Neural progenitor cell (in vitro differentiated cells): ENCODE measurements around the gene USP16. TPM values are rescaled to one million over a fixed set of nuclear protein-coding genes. Genes with fewer than 3 reads are reported as not detected.

ENCODE experiments used
- DNase-seq: peaks from one replicate; pipeline ENCODE4 v3.0.0-alpha.2; 2016; ENCODE audit warnings: low spot score
- H2AFZ ChIP-seq: fragments of 200-600 bp; sonication (generic); replicated peaks from 2 replicates; pipeline ENCODE4 v1.6.1; 2016; ENCODE audit warnings: antibody characterized with exemption
- H3F3A ChIP-seq: fragments of 200-600 bp; sonication (generic); 2 replicates; pipeline ENCODE4 v1.6.1; 2016; ENCODE audit warnings: antibody characterized with exemption, low read depth
- H3K27ac ChIP-seq: fragments of 200-600 bp; sonication (generic); 2 replicates; pipeline ENCODE4 v1.5.1; 2016; ENCODE audit warnings: mild to moderate bottlenecking
- H3K27me3 ChIP-seq: fragments of 200-600 bp; sonication (generic); 2 replicates; pipeline ENCODE4 v1.6.1; 2016; ENCODE audit warnings: mild to moderate bottlenecking, moderate library complexity
- H3K36me3 ChIP-seq: fragments of 200-600 bp; sonication (generic); 2 replicates; pipeline ENCODE4 v1.5.1; 2016
- H3K4me1 ChIP-seq: fragments of 200-600 bp; sonication (generic); 2 replicates; pipeline ENCODE4 v1.6.1; 2016; ENCODE audit warnings: mixed run types
- H3K4me2 ChIP-seq: fragments of 200-600 bp; sonication (generic); 2 replicates; pipeline ENCODE4 v1.6.1; 2016
- H3K4me3 ChIP-seq: fragments of 200-600 bp; sonication (generic); 2 replicates; pipeline ENCODE4 v1.5.1; 2016
- H3K79me2 ChIP-seq: fragments of 200-600 bp; sonication (generic); 2 replicates; pipeline ENCODE4 v1.6.1; 2016; ENCODE audit warnings: low read depth
- H3K9ac ChIP-seq: fragments of 200-600 bp; sonication (generic); 2 replicates; pipeline ENCODE4 v1.6.1; 2016
- H3K9me3 ChIP-seq: fragments of 200-600 bp; sonication (generic); 2 replicates; pipeline ENCODE4 v1.5.1; 2016; ENCODE audit warnings: low read depth
- H4K20me1 ChIP-seq: fragments of 200-600 bp; sonication (generic); 2 replicates; pipeline ENCODE4 v1.6.1; 2016; ENCODE audit warnings: low read depth
- H3K27ac Mint-ChIP-seq: 3 replicates; pipeline ENCODE4 v1.8.0; 2021; ENCODE audit warnings: mixed read lengths
- H3K27me3 Mint-ChIP-seq: 2 replicates; pipeline ENCODE4 v1.8.0; 2022; ENCODE audit warnings: low read depth, mild to moderate bottlenecking, inconsistent platforms, moderate library complexity, mixed read lengths; ENCODE audit not compliant: insufficient read depth
- H3K36me3 Mint-ChIP-seq: 3 replicates; pipeline ENCODE4 v1.8.0; 2021; ENCODE audit warnings: mixed read lengths
- H3K4me1 Mint-ChIP-seq: 3 replicates; pipeline ENCODE4 v1.8.0; 2021; ENCODE audit warnings: mixed read lengths
- H3K4me3 Mint-ChIP-seq: 3 replicates; pipeline ENCODE4 v1.8.0; 2021; ENCODE audit warnings: mild to moderate bottlenecking, moderate library complexity, mixed read lengths
- H3K9me3 Mint-ChIP-seq: 3 replicates; pipeline ENCODE4 v1.8.0; 2020; ENCODE audit warnings: mixed read lengths
- EZH2 ChIP-seq: fragments of 200-600 bp; sonication (generic); IDR thresholded peaks from 2 replicates; pipeline ENCODE4 v1.6.1; 2017; ENCODE audit warnings: antibody characterized with exemption, mild to moderate bottlenecking, moderate library complexity
- EZH2phosphoT487 ChIP-seq: fragments of 200-600 bp; sonication (generic); IDR thresholded peaks from 2 replicates; pipeline ENCODE4 v1.6.1; 2017; ENCODE audit warnings: antibody characterized with exemption
- total RNA-seq: library from RNA; depleted of rRNA; stranded (reverse); fragments of >200 nt; gene quantifications from 2 replicates; pipeline ENCODE4 v1.2.3, GENCODE V29; 2015; ENCODE audit warnings: low replicate concordance
- TF ChIP-seq, protein P1 (sequence below): fragments of 200-600 bp; sonication (generic); IDR thresholded peaks from 2 replicates; pipeline ENCODE4 v1.5.1; 2017; ENCODE audit warnings: antibody characterized with exemption, mild to moderate bottlenecking

The USP16 gene
- total RNA-seq, 1 donor from 2014 or later = 38.5 TPM

DNA sequence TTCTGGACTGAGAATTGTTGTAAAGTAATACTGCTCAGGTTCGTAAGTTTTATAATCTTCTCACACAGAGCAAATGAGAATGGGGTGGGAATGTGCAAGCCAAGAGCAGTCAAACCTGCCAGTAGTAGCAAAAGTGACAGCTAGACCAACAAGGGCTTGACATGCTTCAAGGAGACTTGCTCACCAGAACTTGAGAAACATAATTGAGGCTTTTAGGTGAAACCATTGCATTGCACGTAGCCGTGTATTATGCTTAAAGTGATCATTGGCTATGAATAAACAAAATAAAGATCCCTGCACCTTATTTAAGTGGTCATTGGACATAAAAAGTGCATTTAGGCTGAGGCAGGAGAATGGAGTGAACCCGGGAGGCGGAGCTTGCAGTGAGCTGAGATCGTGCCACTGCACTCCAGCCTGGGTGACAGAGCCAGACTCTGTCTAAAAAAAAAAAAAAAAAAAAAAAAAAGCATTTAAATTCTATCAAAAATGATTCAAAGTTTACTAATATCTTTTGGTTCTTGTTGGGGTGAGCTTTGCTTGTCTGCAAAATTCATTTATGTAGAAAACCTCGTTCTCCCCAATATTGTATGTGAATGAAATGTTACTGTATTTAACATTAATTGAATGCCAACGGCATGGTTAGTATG is 60.8 kb downstream of the USP16 start:
- Mint-ChIP-seq H3K27ac (no peak overlapping the region), H3K9me3 (no peaks in the 10 kb centered on the region), H3K4me3 (no peak overlapping the region), H3K36me3 (no peaks in the 10 kb centered on the region), H3K27me3 (no peaks in the 10 kb centered on the region), H3K4me1 (no peaks in the 10 kb centered on the region)
- DNase-seq = no peak
- H3K4me1 ChIP-seq = no peaks in the 10 kb centered on the region
- no peaks in the 10 kb centered on the region for H4K20me1 ChIP-seq
- no peaks in the 10 kb centered on the region for H3K36me3 ChIP-seq
- no peaks in the 10 kb centered on the region for H3K9me3 ChIP-seq
- H3K9ac ChIP-seq = no peak overlapping the region
- H3K79me2 ChIP-seq = no peaks in the 10 kb centered on the region
- H3F3A ChIP-seq = no peaks in the 10 kb centered on the region
- H2AFZ ChIP-seq = peak overlapping the region; percentile 72
- no peak overlapping the region for H3K27ac ChIP-seq
- H3K27me3 ChIP-seq = no peaks in the 10 kb centered on the region
- H3K4me2 ChIP-seq = no peak overlapping the region
- no peak overlapping the region for H3K4me3 ChIP-seq
- TF ChIP-seq, protein P1, sequence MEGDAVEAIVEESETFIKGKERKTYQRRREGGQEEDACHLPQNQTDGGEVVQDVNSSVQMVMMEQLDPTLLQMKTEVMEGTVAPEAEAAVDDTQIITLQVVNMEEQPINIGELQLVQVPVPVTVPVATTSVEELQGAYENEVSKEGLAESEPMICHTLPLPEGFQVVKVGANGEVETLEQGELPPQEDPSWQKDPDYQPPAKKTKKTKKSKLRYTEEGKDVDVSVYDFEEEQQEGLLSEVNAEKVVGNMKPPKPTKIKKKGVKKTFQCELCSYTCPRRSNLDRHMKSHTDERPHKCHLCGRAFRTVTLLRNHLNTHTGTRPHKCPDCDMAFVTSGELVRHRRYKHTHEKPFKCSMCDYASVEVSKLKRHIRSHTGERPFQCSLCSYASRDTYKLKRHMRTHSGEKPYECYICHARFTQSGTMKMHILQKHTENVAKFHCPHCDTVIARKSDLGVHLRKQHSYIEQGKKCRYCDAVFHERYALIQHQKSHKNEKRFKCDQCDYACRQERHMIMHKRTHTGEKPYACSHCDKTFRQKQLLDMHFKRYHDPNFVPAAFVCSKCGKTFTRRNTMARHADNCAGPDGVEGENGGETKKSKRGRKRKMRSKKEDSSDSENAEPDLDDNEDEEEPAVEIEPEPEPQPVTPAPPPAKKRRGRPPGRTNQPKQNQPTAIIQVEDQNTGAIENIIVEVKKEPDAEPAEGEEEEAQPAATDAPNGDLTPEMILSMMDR = no peak

DNA sequence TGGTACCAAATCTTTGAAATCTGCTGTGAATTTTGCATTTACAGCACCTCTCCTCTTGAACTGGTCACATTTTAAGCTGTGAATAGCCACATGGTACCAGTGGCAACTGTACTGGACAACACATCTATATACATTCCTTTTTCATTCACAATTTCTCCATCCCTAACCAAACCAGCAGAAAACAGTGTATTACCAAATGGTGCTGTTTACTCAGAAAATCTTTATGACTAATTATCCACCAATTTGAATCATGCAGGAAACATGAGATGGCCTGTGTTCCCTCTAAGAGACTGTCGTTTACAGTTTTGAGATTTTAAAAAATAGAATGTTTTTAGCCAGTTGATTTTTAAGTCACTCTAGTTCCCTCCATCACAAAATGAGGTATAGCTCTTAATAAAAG is 66.6 kb downstream of the USP16 start:
- no peak overlapping the region for H3K4me3 Mint-ChIP-seq
- no peak overlapping the region for H3K27ac Mint-ChIP-seq

DNA sequence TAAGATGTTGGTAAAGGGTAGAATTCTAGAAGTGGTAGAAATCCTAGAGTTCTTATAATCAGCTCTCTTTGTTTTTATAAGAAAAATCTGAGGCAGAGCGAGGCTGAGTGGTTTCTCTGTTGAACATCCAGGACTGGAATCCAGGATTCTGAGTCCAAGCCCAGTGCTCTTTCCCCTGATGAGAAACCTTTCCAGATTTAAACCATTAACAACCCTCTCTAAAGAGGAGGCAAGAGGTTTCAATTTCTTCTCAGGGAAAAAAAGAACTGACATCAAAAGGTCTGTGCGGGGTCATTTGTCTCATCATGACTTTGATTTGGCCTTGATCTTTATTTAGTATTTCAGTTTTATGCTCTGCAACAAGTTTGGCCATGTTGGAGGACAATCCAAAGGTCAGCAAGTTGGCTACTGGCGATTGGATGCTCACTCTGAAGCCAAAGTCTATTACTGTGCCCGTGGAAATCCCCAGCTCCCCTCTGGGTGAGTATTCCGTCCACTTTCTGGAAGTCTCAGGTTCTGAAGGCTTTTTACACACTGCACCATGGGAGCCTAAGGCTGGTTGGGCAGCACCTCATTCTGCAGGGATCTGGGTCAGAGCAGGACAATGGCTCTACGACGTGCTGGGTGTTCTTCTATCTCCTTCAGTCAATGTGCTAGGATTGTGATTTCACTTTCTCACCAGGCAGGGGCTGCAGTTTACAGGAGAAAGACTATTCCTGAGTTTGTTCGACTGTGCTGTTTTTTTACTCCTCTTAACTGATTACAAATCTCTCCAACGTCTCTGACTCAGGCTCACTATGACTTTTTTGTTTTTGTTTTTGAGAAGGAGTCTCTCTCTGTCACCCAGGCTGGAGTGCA is 67.9 kb downstream of the USP16 start:
- Histone ChIP-seq H3K27ac (no peak overlapping the region), H3F3A (no peaks in the 10 kb centered on the region), H3K9me3 (no peaks in the 10 kb centered on the region), H3K9ac (no peak overlapping the region), H3K4me2 (no peak overlapping the region), H3K79me2 (no peaks in the 10 kb centered on the region), H3K36me3 (no peaks in the 10 kb centered on the region), H2AFZ (peak overlapping the region; percentile 60), H3K4me1 (peaks cover 14% of the 10 kb centered on the region), H3K4me3 (no peak overlapping the region), H4K20me1 (no peaks in the 10 kb centered on the region), H3K27me3 (no peaks in the 10 kb centered on the region)
- TF ChIP-seq EZH2phosphoT487 (no peak), EZH2 (no peak)
- TF ChIP-seq, protein P1 = no peak
- H3K27me3 Mint-ChIP-seq = no peaks in the 10 kb centered on the region
- no peaks in the 10 kb centered on the region for H3K36me3 Mint-ChIP-seq
- H3K4me1 Mint-ChIP-seq = peaks cover 11% of the 10 kb centered on the region
- H3K4me3 Mint-ChIP-seq = no peak overlapping the region
- H3K9me3 Mint-ChIP-seq = no peaks in the 10 kb centered on the region
- DNase-seq = no peak
- H3K27ac Mint-ChIP-seq = peak overlapping the region; percentile 26

More for the DNA sequence above, 66.6 kb downstream of the USP16 start:
- H3K4me1 Mint-ChIP-seq = peaks cover 11% of the 10 kb centered on the region
- H3K9ac ChIP-seq = no peak overlapping the region
- no peaks in the 10 kb centered on the region for H3K9me3 Mint-ChIP-seq
- no peaks in the 10 kb centered on the region for H3K79me2 ChIP-seq
- no peak overlapping the region for H3K4me2 ChIP-seq
- no peak for DNase-seq
- no peaks in the 10 kb centered on the region for H3K27me3 Mint-ChIP-seq
- H3K4me1 ChIP-seq = peaks cover 14% of the 10 kb centered on the region
- no peaks in the 10 kb centered on the region for H3F3A ChIP-seq
- TF ChIP-seq EZH2phosphoT487 = no peak
- TF ChIP-seq, protein P1 = no peak
- no peak for TF ChIP-seq EZH2
- no peaks in the 10 kb centered on the region for H3K27me3 ChIP-seq
- H3K27ac ChIP-seq = no peak overlapping the region
- H2AFZ ChIP-seq = no peak overlapping the region
- H3K36me3 ChIP-seq = no peaks in the 10 kb centered on the region
- H3K9me3 ChIP-seq = no peaks in the 10 kb centered on the region
- H3K36me3 Mint-ChIP-seq = no peaks in the 10 kb centered on the region
- no peaks in the 10 kb centered on the region for H4K20me1 ChIP-seq
- H3K4me3 ChIP-seq = no peak overlapping the region
